ENCODE results near the gene IGFBPL1. TPM values are rescaled to one million over a fixed set of nuclear protein-coding genes. Genes with fewer than 3 reads are reported as not detected.

The IGFBPL1 gene
- total RNA-seq, 1 donor from 2014 or later = 10.0 TPM

DNA sequence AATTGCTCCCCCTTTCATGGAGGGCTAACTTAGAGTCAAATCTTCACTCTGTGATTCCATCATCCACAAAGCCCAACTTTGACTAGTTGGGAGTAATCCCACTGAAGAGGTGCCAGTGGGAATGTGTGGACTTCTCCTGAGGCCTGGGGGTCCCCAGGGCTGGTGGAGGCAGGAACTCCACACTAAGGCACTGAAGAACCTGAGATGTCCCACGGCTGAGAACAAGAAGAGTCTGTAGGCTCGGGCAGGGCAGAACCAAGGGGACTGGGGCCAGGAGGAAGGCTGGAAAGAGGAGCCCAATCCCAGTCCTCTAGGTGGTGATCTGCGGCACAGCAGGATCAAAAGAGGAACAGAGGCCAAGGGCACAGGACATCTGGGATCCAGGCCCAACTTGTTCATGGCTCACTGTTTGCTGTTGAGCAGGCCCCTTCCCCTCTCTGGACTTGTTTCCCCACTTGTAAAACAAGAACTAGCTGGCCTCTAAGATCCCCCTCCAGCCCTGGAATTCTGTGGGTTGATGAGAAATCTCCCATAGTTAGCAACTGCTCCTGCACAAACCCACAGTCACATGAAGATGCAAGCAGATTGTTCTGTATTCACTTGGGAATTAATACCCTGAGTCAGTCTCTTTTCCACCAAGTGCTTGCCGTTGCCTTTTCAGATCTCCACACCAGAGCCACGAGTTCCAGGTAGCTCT, 64.4 kb downstream of the IGFBPL1 start:
- DNase-seq (ENCODE audit: low read depth) = no peak
- TF ChIP-seq, protein P1, sequence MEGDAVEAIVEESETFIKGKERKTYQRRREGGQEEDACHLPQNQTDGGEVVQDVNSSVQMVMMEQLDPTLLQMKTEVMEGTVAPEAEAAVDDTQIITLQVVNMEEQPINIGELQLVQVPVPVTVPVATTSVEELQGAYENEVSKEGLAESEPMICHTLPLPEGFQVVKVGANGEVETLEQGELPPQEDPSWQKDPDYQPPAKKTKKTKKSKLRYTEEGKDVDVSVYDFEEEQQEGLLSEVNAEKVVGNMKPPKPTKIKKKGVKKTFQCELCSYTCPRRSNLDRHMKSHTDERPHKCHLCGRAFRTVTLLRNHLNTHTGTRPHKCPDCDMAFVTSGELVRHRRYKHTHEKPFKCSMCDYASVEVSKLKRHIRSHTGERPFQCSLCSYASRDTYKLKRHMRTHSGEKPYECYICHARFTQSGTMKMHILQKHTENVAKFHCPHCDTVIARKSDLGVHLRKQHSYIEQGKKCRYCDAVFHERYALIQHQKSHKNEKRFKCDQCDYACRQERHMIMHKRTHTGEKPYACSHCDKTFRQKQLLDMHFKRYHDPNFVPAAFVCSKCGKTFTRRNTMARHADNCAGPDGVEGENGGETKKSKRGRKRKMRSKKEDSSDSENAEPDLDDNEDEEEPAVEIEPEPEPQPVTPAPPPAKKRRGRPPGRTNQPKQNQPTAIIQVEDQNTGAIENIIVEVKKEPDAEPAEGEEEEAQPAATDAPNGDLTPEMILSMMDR (IDR thresholded peaks at IDR 0.05; ENCODE audit: insufficient read depth, low read length, poor library complexity, severe bottlenecking) = no peak
- Histone ChIP-seq H3K27me3 (ENCODE audit: control insufficient read depth, insufficient read depth, low read length) (no peaks in the 10 kb centered on the region), H3K4me3 (ENCODE audit: low read depth, low read length) (no peak overlapping the region), H3K36me3 (ENCODE audit: control insufficient read depth, insufficient read depth, low read length) (no peaks in the 10 kb centered on the region)

GRCh38 chr9:38359297-38359653, 65.0 kb downstream of the IGFBPL1 start:
- TF ChIP-seq, protein P1 (IDR thresholded peaks at IDR 0.05; ENCODE audit: insufficient read depth, low read length, poor library complexity, severe bottlenecking) = no peak
- DNase-seq (ENCODE audit: low read depth) = no peak
- no peaks in the 10 kb centered on the region for H3K36me3 ChIP-seq (ENCODE audit: control insufficient read depth, insufficient read depth, low read length)
- no peak overlapping the region for H3K4me3 ChIP-seq (ENCODE audit: low read depth, low read length)
- H3K27me3 ChIP-seq (ENCODE audit: control insufficient read depth, insufficient read depth, low read length) = no peaks in the 10 kb centered on the region

GRCh38 chr9:38358390-38359296, 65.6 kb downstream of the IGFBPL1 start:
- Histone ChIP-seq H3K36me3 (ENCODE audit: control insufficient read depth, insufficient read depth, low read length) (no peaks in the 10 kb centered on the region), H3K27me3 (ENCODE audit: control insufficient read depth, insufficient read depth, low read length) (no peaks in the 10 kb centered on the region), H3K4me3 (ENCODE audit: low read depth, low read length) (no peak overlapping the region)
- peak; percentile 51 for DNase-seq (ENCODE audit: low read depth)
- TF ChIP-seq, protein P1 (IDR thresholded peaks at IDR 0.05; ENCODE audit: insufficient read depth, low read length, poor library complexity, severe bottlenecking) = no peak

DNA sequence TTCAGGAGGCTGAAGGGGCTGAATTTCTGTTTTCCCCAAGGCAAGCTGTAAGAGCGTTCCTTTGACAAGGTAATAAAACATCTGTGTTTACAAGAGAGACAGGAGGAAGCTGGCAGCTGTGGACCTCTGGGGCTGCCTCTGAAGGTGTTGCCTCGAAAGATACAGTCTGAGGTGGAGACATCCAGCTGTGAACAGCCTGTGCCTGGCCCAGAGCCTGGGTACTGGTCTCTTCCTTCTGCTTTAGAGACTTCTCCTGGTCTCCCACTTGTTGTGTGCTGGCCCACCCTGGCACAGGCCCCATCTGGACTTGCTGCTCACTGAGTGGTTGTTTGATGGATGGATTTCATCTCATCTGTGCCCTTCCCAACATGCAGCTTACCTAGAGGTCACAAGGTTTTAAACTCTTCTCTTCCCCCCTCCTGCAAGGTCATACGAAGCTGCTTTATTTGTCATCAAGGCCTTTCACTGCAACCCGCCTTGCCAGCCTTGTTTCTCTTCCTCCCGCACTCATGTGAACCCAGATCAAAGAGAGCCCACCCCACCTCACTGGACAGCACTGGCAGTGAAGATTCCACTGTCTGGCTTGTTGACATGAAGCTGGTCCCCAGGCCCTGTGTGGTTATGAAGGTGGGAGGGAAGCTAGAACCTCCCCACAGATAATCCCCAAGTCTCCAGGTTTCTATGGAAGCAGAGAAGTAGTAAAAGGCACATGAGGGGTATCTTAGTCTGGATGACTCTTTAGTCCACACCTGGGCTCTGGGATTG, 66.7 kb downstream of the IGFBPL1 start:
- TF ChIP-seq, protein P1 (IDR thresholded peaks at IDR 0.05; ENCODE audit: insufficient read depth, low read length, poor library complexity, severe bottlenecking) = no peak
- DNase-seq (ENCODE audit: low read depth) = no peak
- Histone ChIP-seq H3K27me3 (ENCODE audit: control insufficient read depth, insufficient read depth, low read length) (no peaks in the 10 kb centered on the region), H3K36me3 (ENCODE audit: control insufficient read depth, insufficient read depth, low read length) (no peaks in the 10 kb centered on the region), H3K4me3 (ENCODE audit: low read depth, low read length) (no peak overlapping the region)

DNA sequence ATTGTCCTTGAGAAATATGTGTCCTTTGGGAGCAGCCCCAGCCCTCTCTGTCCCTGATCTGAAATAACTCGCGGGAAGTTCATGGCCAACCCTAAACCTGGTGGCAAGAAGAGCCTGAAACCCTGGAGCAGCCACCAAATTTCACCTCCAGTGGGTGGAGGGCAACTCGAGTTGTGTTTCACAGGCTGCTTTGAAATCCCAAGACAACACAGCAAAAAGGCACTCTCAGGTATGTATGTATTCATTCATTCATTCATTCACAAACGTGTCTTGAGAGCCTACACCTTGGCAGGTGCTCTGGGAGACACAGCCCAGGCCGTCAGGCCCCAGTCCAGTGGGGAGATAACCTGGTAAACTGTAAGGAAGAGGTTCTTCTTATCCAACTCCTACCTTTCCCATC, 67.4 kb downstream of the IGFBPL1 start:
- Histone ChIP-seq H3K4me3 (ENCODE audit: low read depth, low read length) (no peak overlapping the region), H3K27me3 (ENCODE audit: control insufficient read depth, insufficient read depth, low read length) (no peaks in the 10 kb centered on the region), H3K36me3 (ENCODE audit: control insufficient read depth, insufficient read depth, low read length) (no peaks in the 10 kb centered on the region)
- no peak for DNase-seq (ENCODE audit: low read depth)
- TF ChIP-seq, protein P1 (IDR thresholded peaks at IDR 0.05; ENCODE audit: insufficient read depth, low read length, poor library complexity, severe bottlenecking) = no peak

Other genes with a start within 250 kb of the IGFBPL1 start
- gene ALDH1B1, start 31.8 kb downstream of the IGFBPL1 start, total RNA-seq = 87.2 and 93.9 TPM in 2 replicates
- gene ANKRD18A, start 196.1 kb upstream of the IGFBPL1 start, total RNA-seq = 2.4 TPM in 2 replicates